ENCODE measurements around the gene ARSG.
"Not testable (repeated sequence)": the region's sequence is repeated elsewhere in the genome, so short reads cannot be mapped to it uniquely, and the experiment has no call there.

ARSG gene

GRCh38 chr17:68327823-68328557, 36.7 kb downstream of the ARSG start:
- no peak for DNase-seq (ENCODE audit: low spot score)

DNA sequence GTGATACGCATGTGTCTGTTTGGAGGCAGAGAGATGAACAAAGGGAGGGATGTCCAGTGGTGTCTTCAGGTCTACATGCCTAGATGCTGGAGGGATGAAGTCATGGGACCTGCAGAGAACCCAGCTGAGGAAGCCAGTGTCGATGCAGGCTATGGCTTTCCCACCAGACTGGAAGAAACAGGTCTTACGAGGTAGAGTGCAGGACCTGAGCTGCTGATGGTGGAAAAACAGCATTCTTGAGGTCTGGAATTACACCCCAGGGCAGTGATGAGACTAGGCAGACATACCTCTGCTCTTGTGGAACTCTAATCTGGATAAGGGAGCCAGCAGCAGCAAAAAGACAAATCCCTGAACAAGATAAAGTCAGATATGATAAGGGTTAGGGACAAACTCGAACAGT, 37.4 kb downstream of the ARSG start:
- no peak for DNase-seq (ENCODE audit: low spot score)

DNA sequence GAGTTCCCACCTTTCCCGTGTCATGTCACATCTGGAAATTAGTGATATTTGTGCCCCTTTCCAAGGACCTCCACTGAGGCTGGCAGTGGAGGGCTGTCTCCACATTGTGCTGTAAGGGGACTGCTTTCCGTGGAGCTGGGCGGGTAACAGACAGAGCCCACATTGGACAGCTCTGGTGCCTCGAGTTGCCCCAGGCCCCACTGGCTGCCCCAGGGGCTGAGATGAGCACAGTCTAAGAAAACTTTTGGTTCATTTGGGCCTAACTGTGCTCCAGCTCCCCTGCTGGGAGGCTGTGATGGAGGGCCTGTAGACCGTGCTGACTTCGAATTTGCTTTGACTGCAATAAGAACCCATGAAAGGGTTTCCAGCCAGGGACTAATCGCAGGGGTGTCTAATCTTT, 38.0 kb downstream of the ARSG start:
- no peak for DNase-seq (ENCODE audit: low spot score)

- DNase-seq (ENCODE audit: low spot score) = not testable (repeated sequence)
Observed at GRCh38 chr17:68331932-68332331, 40.6 kb downstream of the ARSG start.

- DNase-seq (ENCODE audit: low spot score) = no peak
Observed at GRCh38 chr17:68334393-68334792, 43.1 kb downstream of the ARSG start.

- DNase-seq (ENCODE audit: low spot score) = no peak
Observed at GRCh38 chr17:68341482-68341881, 50.2 kb downstream of the ARSG start.

DNA sequence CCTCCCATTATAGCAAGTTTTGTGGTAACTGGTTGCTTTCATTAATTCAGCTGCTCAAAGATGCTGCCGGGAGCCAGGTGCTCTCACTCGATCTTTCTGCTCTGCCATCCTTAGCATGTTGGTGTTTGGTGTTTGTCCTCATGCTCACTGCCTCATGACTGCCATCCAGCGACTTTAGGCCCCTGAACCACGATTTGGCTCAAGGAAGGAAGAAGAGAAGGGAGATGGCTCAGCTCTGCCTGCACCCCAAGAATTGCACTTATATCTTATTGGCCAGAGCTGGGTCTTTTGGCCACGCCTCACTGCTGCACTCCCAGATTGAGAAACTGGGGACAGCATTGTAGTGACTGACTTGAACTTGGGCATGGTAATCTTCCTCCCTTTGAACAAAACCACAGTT, 52.7 kb downstream of the ARSG start:
- DNase-seq (ENCODE audit: low spot score) = no peak

- no peak for DNase-seq (ENCODE audit: low spot score)
Observed at GRCh38 chr17:68344701-68345136, 53.4 kb downstream of the ARSG start.

DNA sequence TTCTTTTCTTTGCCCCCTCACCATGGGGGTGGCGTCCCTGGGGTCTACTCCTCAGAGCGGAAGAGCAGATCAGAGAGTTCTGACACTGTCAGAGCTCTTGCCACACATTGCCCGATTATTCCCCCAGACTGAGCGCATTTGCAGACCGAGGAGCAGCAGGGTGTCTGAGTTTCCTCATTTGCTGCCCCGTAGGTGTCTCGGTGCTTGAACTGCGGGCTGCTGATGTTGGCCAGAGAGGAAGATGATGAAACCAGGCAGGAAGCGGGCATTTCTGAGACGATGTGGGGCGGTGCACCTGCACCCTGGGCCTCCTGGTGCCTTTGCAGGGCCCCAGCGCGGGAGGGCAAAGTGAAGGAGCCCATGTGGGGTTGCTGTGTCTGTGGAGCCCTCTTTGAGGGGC, 55.2 kb downstream of the ARSG start:
- no peak for DNase-seq (ENCODE audit: low spot score)

- DNase-seq (ENCODE audit: low spot score) = no peak
Observed at GRCh38 chr17:68347380-68347779, 56.1 kb downstream of the ARSG start.

DNA sequence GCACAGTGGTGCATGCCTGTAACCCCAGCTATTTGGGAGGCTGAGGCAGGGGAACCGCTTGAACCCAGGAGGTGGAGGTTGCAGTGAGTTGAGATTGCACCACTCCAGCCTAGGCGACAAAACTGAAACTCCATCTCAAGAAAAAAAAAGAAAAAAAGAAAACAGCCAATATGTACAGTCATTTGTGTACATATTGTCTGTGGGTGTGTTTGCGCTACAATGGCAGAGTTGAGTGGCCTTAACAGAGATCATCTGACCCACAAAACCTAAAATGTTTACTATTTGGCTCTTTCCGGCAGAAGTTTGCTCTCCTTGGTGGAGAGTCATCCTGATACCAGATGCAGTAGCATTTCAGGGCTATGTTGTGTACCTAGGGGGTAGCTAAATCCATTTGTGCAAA, 57.9 kb downstream of the ARSG start:
- DNase-seq (ENCODE audit: low spot score) = no peak

DNA sequence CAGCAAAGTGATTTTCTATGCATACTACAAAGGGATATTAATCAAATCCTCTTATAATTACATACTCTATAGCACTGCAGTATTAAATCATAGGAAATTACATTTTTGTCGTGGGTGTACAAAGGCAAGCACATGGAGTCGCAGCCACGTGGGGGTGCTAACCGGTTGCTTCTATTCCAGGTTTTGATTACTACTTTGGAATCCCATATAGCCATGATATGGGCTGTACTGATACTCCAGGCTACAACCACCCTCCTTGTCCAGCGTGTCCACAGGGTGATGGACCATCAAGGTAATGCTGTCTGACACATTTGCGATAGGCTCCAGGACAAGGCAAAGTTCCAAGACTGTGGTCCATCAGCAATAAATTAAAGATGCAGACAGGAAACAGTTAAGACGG, 60.1 kb downstream of the ARSG start:
- DNase-seq (ENCODE audit: low spot score) = peak; percentile 45

GRCh38 chr17:68352041-68352440, 60.7 kb downstream of the ARSG start:
- no peak for DNase-seq (ENCODE audit: low spot score)

GRCh38 chr17:68352671-68353070, 61.4 kb downstream of the ARSG start:
- not testable (repeated sequence) for DNase-seq (ENCODE audit: low spot score)

- DNase-seq (ENCODE audit: low spot score) = no peak
Observed at GRCh38 chr17:68353111-68353521, 61.8 kb downstream of the ARSG start.

- DNase-seq (ENCODE audit: low spot score) = not testable (repeated sequence)
Observed at GRCh38 chr17:68354311-68354710, 63.0 kb downstream of the ARSG start.

- not testable (repeated sequence) for DNase-seq (ENCODE audit: low spot score)
Observed at GRCh38 chr17:68355108-68355507, 63.8 kb downstream of the ARSG start.

GRCh38 chr17:68356520-68356919, 65.2 kb downstream of the ARSG start:
- no peak for DNase-seq (ENCODE audit: low spot score)

DNA sequence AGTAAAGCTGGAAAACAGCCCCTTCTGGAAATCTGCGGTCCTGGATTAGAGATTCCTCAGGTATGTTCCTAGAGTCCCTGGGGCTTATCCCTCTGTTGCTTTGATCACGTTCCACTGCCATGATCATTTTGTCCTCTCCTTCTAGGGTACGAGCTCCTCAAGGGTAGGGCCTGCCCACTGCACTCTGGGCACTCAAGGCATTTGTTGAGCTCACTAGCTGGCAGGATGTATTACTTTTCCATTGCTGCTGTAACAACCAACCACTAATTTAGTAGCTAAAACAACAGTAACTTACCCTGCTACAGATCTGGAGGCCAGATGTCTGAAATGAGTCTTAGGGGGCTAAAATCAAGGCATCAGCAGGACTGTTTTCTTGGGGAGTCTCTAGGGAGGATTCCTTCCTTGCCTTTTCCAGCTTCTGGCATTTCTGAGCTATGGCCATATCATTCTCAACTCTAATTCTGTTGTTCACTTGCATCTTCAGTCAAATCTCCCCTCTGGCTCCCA, 65.7 kb downstream of the ARSG start:
- DNase-seq (ENCODE audit: low spot score) = no peak

- no peak for DNase-seq (ENCODE audit: low spot score)
Observed at GRCh38 chr17:68357886-68358285, 66.6 kb downstream of the ARSG start.

DNA sequence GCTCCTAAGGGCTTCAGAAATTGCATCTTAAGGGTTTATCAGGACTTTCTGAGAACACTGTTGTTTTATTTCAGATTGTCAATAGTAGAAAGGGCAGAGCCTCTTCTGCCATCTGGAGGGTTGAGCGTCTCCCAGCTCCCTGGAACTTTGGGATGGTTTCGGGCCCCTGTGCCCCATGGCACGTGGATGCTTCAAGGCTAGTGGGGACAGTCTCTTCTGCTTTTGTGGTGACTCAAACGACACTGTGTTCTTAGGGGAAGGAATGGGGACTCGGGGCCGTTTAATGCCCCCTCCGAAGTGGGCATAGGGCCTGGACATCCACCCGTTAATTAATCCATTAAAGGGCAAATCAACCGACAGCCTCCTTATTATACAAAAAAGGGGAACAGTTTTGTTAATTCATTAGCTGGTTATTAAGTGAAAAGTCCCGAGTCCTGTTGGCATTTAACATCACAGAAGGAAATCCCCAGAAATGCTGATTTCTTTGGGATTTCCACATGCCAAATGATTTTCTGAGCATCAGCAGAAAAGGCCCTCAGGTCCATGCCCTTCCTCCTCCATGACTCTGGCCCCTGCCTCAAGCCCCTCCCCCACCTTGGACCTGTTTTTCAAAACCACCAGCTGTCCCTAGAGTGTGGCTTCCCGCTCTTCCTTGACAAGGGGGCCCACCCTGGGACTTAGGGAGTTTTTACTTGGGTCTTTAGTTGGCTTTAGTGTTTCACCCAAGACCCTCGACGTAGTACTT, 68.7 kb downstream of the ARSG start:
- DNase-seq (ENCODE audit: low spot score) = no peak

GRCh38 chr17:68365469-68365868, 74.2 kb downstream of the ARSG start:
- DNase-seq (ENCODE audit: low spot score) = no peak

DNA sequence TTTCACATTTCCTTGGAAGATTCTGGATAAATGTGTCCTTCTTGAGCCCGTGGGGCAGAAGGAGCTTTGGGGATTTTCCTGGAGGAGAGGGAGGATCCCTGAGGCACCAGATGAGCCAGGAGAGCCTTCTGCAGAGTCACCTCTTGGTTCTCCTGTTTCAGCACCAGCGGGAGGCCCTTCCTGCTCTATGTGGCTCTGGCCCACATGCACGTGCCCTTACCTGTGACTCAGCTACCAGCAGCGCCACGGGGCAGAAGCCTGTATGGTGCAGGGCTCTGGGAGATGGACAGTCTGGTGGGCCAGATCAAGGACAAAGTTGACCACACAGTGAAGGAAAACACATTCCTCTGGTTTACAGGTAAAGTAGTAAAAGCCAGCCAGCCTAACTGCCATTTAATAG, 77.1 kb downstream of the ARSG start:
- no peak for DNase-seq (ENCODE audit: low spot score)

Data from SK-N-DZ (cell line).